ENCODE measurements around the gene BANF1.
"Not testable (repeated sequence)": the region's sequence is repeated elsewhere in the genome, so short reads cannot be mapped to it uniquely, and the experiment has no call there.

BANF1 gene

GRCh38 chr11:65978391-65979238, 23.7 kb upstream of the BANF1 start:
- no peak for DNase-seq

GRCh38 chr11:65979261-65979759, 23.0 kb upstream of the BANF1 start:
- DNase-seq, result no peak

- DNase-seq, result no peak
Observed at GRCh38 chr11:65981101-65981740, 21.1 kb upstream of the BANF1 start.

GRCh38 chr11:65981972-65982823, 20.1 kb upstream of the BANF1 start:
- no peak for DNase-seq

GRCh38 chr11:65982824-65983588, 19.3 kb upstream of the BANF1 start:
- no peak for DNase-seq

GRCh38 chr11:65983589-65983987, 18.7 kb upstream of the BANF1 start:
- DNase-seq, result no peak

- DNase-seq, result no peak
Observed at GRCh38 chr11:65987336-65987735, 15.0 kb upstream of the BANF1 start.

GRCh38 chr11:65988791-65989592, 13.3 kb upstream of the BANF1 start:
- peak; percentile 93 for DNase-seq

GRCh38 chr11:65992056-65992455, 10.2 kb upstream of the BANF1 start:
- DNase-seq, result peak; percentile 13

GRCh38 chr11:65997286-65997685, 5.0 kb upstream of the BANF1 start:
- DNase-seq, result no peak

- no peak for DNase-seq
Observed at GRCh38 chr11:66002648-66003225, 434 bp downstream of the BANF1 start.

GRCh38 chr11:66003291-66003690, 988 bp downstream of the BANF1 start:
- no peak for DNase-seq

- no peak for DNase-seq
Observed at GRCh38 chr11:66004186-66004585, 1.9 kb downstream of the BANF1 start.

GRCh38 chr11:66006134-66006890, 4.0 kb downstream of the BANF1 start:
- no peak for DNase-seq

- no peak for DNase-seq
Observed at GRCh38 chr11:66006891-66007176, 4.5 kb downstream of the BANF1 start.

GRCh38 chr11:66007201-66007634, 4.9 kb downstream of the BANF1 start:
- no peak for DNase-seq

GRCh38 chr11:66008095-66008467, 5.8 kb downstream of the BANF1 start:
- DNase-seq, result no peak

- peak; percentile 1 for DNase-seq
Observed at GRCh38 chr11:66008468-66009101, 6.3 kb downstream of the BANF1 start.

GRCh38 chr11:66010036-66010435, 7.7 kb downstream of the BANF1 start:
- not testable (repeated sequence) for DNase-seq

GRCh38 chr11:66011239-66011784, 9.0 kb downstream of the BANF1 start:
- no peak for DNase-seq
